Measurements from ENCODE around the gene ESD.
"Not testable (repeated sequence)": the region's sequence is repeated elsewhere in the genome, so short reads cannot be mapped to it uniquely, and the experiment has no call there.

- not testable (repeated sequence) for TF ChIP-seq CTCF, POLR2A (IDR thresholded peaks at IDR 0.05)
These were observed 8.0 kb upstream of the ESD start for GRCh38 chr13:46804921-46805320.
